G401 (cell line): ENCODE data around the gene TMEM231. TPM values are rescaled to one million over a fixed set of nuclear protein-coding genes. Genes with fewer than 3 reads are reported as not detected.
A peak's percentile ranks its signal among the peaks of the same experiment; 100 is the strongest.
"Not testable (repeated sequence)": the region's sequence is repeated elsewhere in the genome, so short reads cannot be mapped to it uniquely, and the experiment has no call there.

Source experiments
- DNase-seq: peaks from one replicate; pipeline ENCODE4 v3.0.0-alpha.2; 2015; ENCODE audit warnings: low spot score
- in situ Hi-C: cut with HindIII; loops from 2 replicates; pipeline ENCODE4 v1.10.0; 2016; ENCODE audit warnings: low sequenced_read_pairs, mixed read lengths
- total RNA-seq: library from RNA; depleted of rRNA; stranded (reverse); fragments of >200 nt; shearing (Covaris generic); gene quantifications from 2 replicates; pipeline ENCODE4 v1.2.3, GENCODE V29; 2014

Gene TMEM231
- total RNA-seq, 1 experiment from 2014 or later, result 46.1 TPM

GRCh38 chr16:75570396-75571065, 14.5 kb upstream of the TMEM231 start:
- DNase-seq, result no peak
- in situ Hi-C loops, result no loop called here

GRCh38 chr16:75567911-75568310, 11.9 kb upstream of the TMEM231 start:
- in situ Hi-C loops, result no loop called here
- no peak for DNase-seq

- in situ Hi-C loops, result no loop called here
- DNase-seq, result no peak
Measured at GRCh38 chr16:75566758-75567255, 10.8 kb upstream of the TMEM231 start.

- DNase-seq, result peak; percentile 87
- in situ Hi-C loops, result no loop called here
Measured at GRCh38 chr16:75566040-75566757, 10.1 kb upstream of the TMEM231 start, which contains the start of gene GABARAPL2. Gene GABARAPL2 (plus strand): TSS chr16:75566379. CDS start chr16:75566487, 108 bp downstream.

- in situ Hi-C loops, result no loop called here
- no peak for DNase-seq
Measured at GRCh38 chr16:75565640-75566039, 9.6 kb upstream of the TMEM231 start.

- DNase-seq, result no peak
- in situ Hi-C loops, result no loop called here
Measured at GRCh38 chr16:75559564-75560372, 3.7 kb upstream of the TMEM231 start.

GRCh38 chr16:75558846-75559401, 2.9 kb upstream of the TMEM231 start:
- no peak for DNase-seq
- in situ Hi-C loops, result no loop called here

GRCh38 chr16:75556431-75556950, 439 bp upstream of the TMEM231 start:
- in situ Hi-C loops, result no loop called here
- no peak for DNase-seq

- in situ Hi-C loops, result no loop called here
- peak; percentile 94 for DNase-seq
Measured at GRCh38 chr16:75555213-75555706, 792 bp downstream of the TMEM231 start.

GRCh38 chr16:75552951-75553350, 3.1 kb downstream of the TMEM231 start:
- no peak for DNase-seq
- in situ Hi-C loops, result no loop called here

- peak; percentile 94 for DNase-seq
- in situ Hi-C loops, result no loop called here
Measured at GRCh38 chr16:75550211-75550662, 5.8 kb downstream of the TMEM231 start.

GRCh38 chr16:75548456-75548855, 7.6 kb downstream of the TMEM231 start:
- DNase-seq, in situ Hi-C loops: not testable (repeated sequence)

GRCh38 chr16:75546293-75546692, 9.8 kb downstream of the TMEM231 start:
- no peak for DNase-seq
- in situ Hi-C loops, result no loop called here

GRCh38 chr16:75545879-75546278, 10.2 kb downstream of the TMEM231 start:
- DNase-seq, in situ Hi-C loops: not testable (repeated sequence)

- in situ Hi-C loops, result not testable (repeated sequence)
Measured at GRCh38 chr16:75542462-75542861, 13.6 kb downstream of the TMEM231 start.

GRCh38 chr16:75541236-75541635, 14.8 kb downstream of the TMEM231 start:
- DNase-seq, result no peak
- in situ Hi-C loops, result no loop called here

More at GRCh38 chr16:75542462-75542861, 13.6 kb downstream of the TMEM231 start:
- DNase-seq, result not testable (repeated sequence)

- in situ Hi-C loops, result not testable (repeated sequence)
- peak; percentile 23 for DNase-seq
Measured at GRCh38 chr16:75538882-75539565, 17.0 kb downstream of the TMEM231 start.

- DNase-seq, result no peak
- in situ Hi-C loops, result no loop called here
Measured at GRCh38 chr16:75537776-75538175, 18.3 kb downstream of the TMEM231 start.
